Endothelial cell of umbilical vein (primary cell): ENCODE data around the gene PKNOX2. TPM values are rescaled to one million over a fixed set of nuclear protein-coding genes. Genes with fewer than 3 reads are reported as not detected.

ENCODE experiments used
- BruUV-seq: library from RNA; stranded (reverse); fragments of 400-500 nt; replicated peaks from 2 replicates; lab custom pipeline; 2021; lab: Mats Ljungman, UMichigan
- CTCF ChIA-PET: fragments of 300-600, 350-600 bp; sonication (Branson Sonifier 250); formaldehyde crosslinking; loops from one replicate; lab custom pipeline; 2021; ENCODE audit warnings: antibody characterized with exemption, inconsistent platforms; lab: Charles Lee
- POLR2A ChIA-PET: fragments of 300-600, 350-600 bp; sonication (Branson Sonifier 250); formaldehyde crosslinking; loops from one replicate; lab custom pipeline; 2021; ENCODE audit warnings: antibody characterized with exemption, inconsistent platforms; lab: Charles Lee
- DNase-seq: peaks from one replicate; pipeline ENCODE4 v3.0.0-alpha.2; 2011; ENCODE audit warnings: low read depth, low spot score
- FAIRE-seq: peaks from 2 replicates; lab custom pipeline; 2011; peaks lifted over from hg19 to GRCh38; lab: Jason Lieb, UNC
- H2AFZ ChIP-seq: 2 replicates; pipeline ENCODE4 v1.6.0; 2012; ENCODE audit warnings: low read depth, low read length, control low read depth, inconsistent platforms
- H3K27ac ChIP-seq: 2 replicates; pipeline ENCODE4 v1.5.1; 2011; ENCODE audit warnings: low read depth, mild to moderate bottlenecking, control low read depth, low read length, moderate library complexity; ENCODE audit not compliant: insufficient read depth
- H3K27me3 ChIP-seq, 2 experiments: 2 replicates each; pipeline versions ENCODE4 v1.6.0 to v1.6.1; 2011; ENCODE audit warnings: low read length in 2 of 2, mixed read lengths in 1 of 2; ENCODE audit not compliant: control insufficient read depth in 2 of 2, insufficient read depth in 2 of 2
- H3K36me3 ChIP-seq, 2 experiments: 2 replicates in 1 of 2; 3 replicates in 1 of 2; pipeline ENCODE4 v1.5.1; 2011; ENCODE audit warnings: low read length in 2 of 2, mild to moderate bottlenecking in 1 of 2, moderate library complexity in 1 of 2; ENCODE audit not compliant: control insufficient read depth in 2 of 2, insufficient read depth in 2 of 2; ENCODE audit errors: extremely low read depth in 1 of 2
- H3K4me1 ChIP-seq: 3 replicates; pipeline ENCODE4 v1.5.1; 2011; ENCODE audit warnings: mild to moderate bottlenecking, low read length; ENCODE audit not compliant: control insufficient read depth, insufficient read depth; ENCODE audit errors: extremely low read depth
- H3K4me2 ChIP-seq: 2 replicates; pipeline ENCODE4 v1.6.1; 2011; ENCODE audit warnings: low read length, control low read depth, mixed read lengths; ENCODE audit not compliant: insufficient read depth
- H3K4me3 ChIP-seq, 3 experiments: fragments of 200-600 bp in 1 of 3; sonication (generic), shearing (Covaris generic) in 1 of 3; replicated peaks in 1 of 3; 2 replicates each; pipeline ENCODE4 v1.5.1; 2011 to 2016; ENCODE audit warnings: control low read depth in 3 of 3, low read length in 3 of 3, mild to moderate bottlenecking in 2 of 3, inconsistent platforms in 1 of 3, low read depth in 1 of 3, moderate library complexity in 1 of 3; ENCODE audit not compliant: insufficient read depth in 1 of 3
- H3K79me2 ChIP-seq: 2 replicates; pipeline ENCODE4 v1.6.0; 2012; ENCODE audit warnings: low read length, inconsistent platforms; ENCODE audit not compliant: control insufficient read depth, insufficient read depth
- H3K9ac ChIP-seq: replicated peaks from 2 replicates; pipeline ENCODE3; 2011; ENCODE audit warnings: low read length, control low read depth; ENCODE audit not compliant: insufficient read depth; ENCODE audit errors: extremely low read depth
- H3K9me1 ChIP-seq: replicated peaks from 3 replicates; pipeline ENCODE4 v1.6.0; 2011; ENCODE audit warnings: mild to moderate bottlenecking, low read length; ENCODE audit not compliant: control insufficient read depth, insufficient read depth; ENCODE audit errors: extremely low read depth
- H3K9me3 ChIP-seq: replicated peaks from 2 replicates; pipeline ENCODE4 v1.5.1; 2012; ENCODE audit warnings: low read length, inconsistent platforms; ENCODE audit not compliant: control insufficient read depth, insufficient read depth
- H4K20me1 ChIP-seq: replicated peaks from 2 replicates; pipeline ENCODE3; 2011; ENCODE audit warnings: mild to moderate bottlenecking, low read length; ENCODE audit not compliant: control insufficient read depth, insufficient read depth; ENCODE audit errors: extremely low read depth
- CTCF ChIP-seq, 2 donors: IDR thresholded peaks; 1 replicate in 1 of 2; 2 replicates in 1 of 2; pipeline ENCODE4 v1.5.1; 2011; ENCODE audit warnings: low read length in 2 of 2, mild to moderate bottlenecking in 2 of 2, moderate library complexity in 2 of 2, control low read depth in 1 of 2, inconsistent platforms in 1 of 2, low read depth in 1 of 2; ENCODE audit not compliant: insufficient read depth in 1 of 2; ENCODE audit errors: extremely low read depth in 1 of 2
- EZH2 ChIP-seq: IDR thresholded peaks from 2 replicates; pipeline ENCODE4 v1.6.1; 2012; ENCODE audit warnings: borderline replicate concordance, low read depth, mild to moderate bottlenecking, moderate library complexity, low read length, inconsistent platforms; ENCODE audit not compliant: severe bottlenecking
- FOS ChIP-seq: IDR thresholded peaks from 2 replicates; pipeline ENCODE4 v1.6.1; 2011; ENCODE audit warnings: mild to moderate bottlenecking, low read length, moderate library complexity, borderline replicate concordance; ENCODE audit not compliant: insufficient read depth
- GATA2 ChIP-seq: IDR thresholded peaks from 2 replicates; pipeline ENCODE4 v1.7.0; 2011; ENCODE audit warnings: low read depth, mild to moderate bottlenecking, moderate library complexity, mixed read lengths, low read length; ENCODE audit not compliant: insufficient read length, insufficient read depth
- MAX ChIP-seq: IDR thresholded peaks from 2 replicates; pipeline ENCODE4 v1.6.1; 2011; ENCODE audit not compliant: insufficient read depth, insufficient read length
- MYC ChIP-seq: IDR thresholded peaks from one replicate; pipeline ENCODE4 v1.6.1; 2011; ENCODE audit warnings: mild to moderate bottlenecking, low read depth, low read length
- POLR2A ChIP-seq: IDR thresholded peaks from 2 replicates; pipeline ENCODE4 v1.6.1; 2012; ENCODE audit warnings: low read depth, mild to moderate bottlenecking, control low read depth, low read length
- POLR2AphosphoS5 ChIP-seq: IDR thresholded peaks from 2 replicates; pipeline ENCODE4 v1.6.1; 2012; ENCODE audit warnings: low read depth, mild to moderate bottlenecking, control low read depth, low read length, moderate library complexity; ENCODE audit not compliant: insufficient read depth
- dilution Hi-C: fragments of 300-500 bp; cut with MboI; formaldehyde crosslinking; loops from one replicate; pipeline ENCODE4 v1.15.0; 2019; ENCODE audit warnings: low sequenced_read_pairs; ENCODE audit not compliant: extremely low pct_ligation_motif_present
- intact Hi-C: fragments of 100-400 bp; cut with micrococcal nuclease; formaldehyde crosslinking; loops from one replicate; pipeline ENCODE4 v1.10.0; 2022
- polyA plus RNA-seq, 4 experiments: library from polyadenylated mRNA; depleted of rRNA in 3 of 4; stranded (reverse) in 3 of 4; unstranded in 1 of 4; fragments of >200 nt; gene quantifications; 2 replicates each; pipeline versions ENCODE4 v1.2.1 to v1.2.3, GENCODE V29; 2011 to 2012; ENCODE audit warnings: missing spikeins in 1 of 4
- total RNA-seq: library from RNA; stranded (reverse); gene quantifications from 2 replicates; pipeline ENCODE4 v1.2.3, GENCODE V29; 2021

Gene PKNOX2
- total and polyA plus RNA-seq, 2 donors (not counting 3 experiments of a cell fraction or from before 2014, with no cell fraction given): 0.11 to 0.91 TPM

GRCh38 chr11:125272821-125273220 is 108.3 kb downstream of the PKNOX2 start:
- Histone ChIP-seq H4K20me1 (no peaks in the 10 kb centered on the region), H3K9ac (no peak overlapping the region)
- dilution Hi-C loops: no loop called here

More at GRCh38 chr11:125272821-125273220, 108.3 kb downstream of the PKNOX2 start:
- CTCF ChIA-PET: interaction anchor here (1.1 to 1.7 kb wide), 2 partner anchors 12 to 73 kb away, joined by 3 to 4 read pairs; no protein-coding TSS in a partner anchor
- FAIRE-seq: no peak
- POLR2A ChIA-PET: no interaction called here
- Histone ChIP-seq H3K27ac (no peak overlapping the region), H3K4me1 (no peaks in the 10 kb centered on the region), H2AFZ (no peak overlapping the region), H3K9me1 (no peaks in the 10 kb centered on the region), H3K79me2 (no peaks in the 10 kb centered on the region), H3K4me2 (no peak overlapping the region), H3K4me3 (no peak overlapping the region), H3K9me3 (no peaks in the 10 kb centered on the region), H3K36me3 (no peaks in the 10 kb centered on the region), H3K27me3 (peaks cover 8 to 13% of the 10 kb centered on the region in 2 experiments)
- intact Hi-C loops: no loop called here
- BruUV-seq: no TSS peak
- no peak for TF ChIP-seq CTCF (IDR thresholded peaks at IDR 0.05; ENCODE audit: extremely low read depth in 1 of 2, insufficient read depth in 1 of 2, low read depth in 1 of 2, low read length in 2 of 2)
- no peak for TF ChIP-seq MAX
- TF ChIP-seq FOS: no peak
- no peak for TF ChIP-seq GATA2
- TF ChIP-seq EZH2: no peak
- TF ChIP-seq MYC: no peak
- TF ChIP-seq POLR2A: no peak
- no peak for TF ChIP-seq POLR2AphosphoS5
- no peak for DNase-seq
